ENCODE results near the gene SEMA3A. TPM values are rescaled to one million over a fixed set of nuclear protein-coding genes. Genes with fewer than 3 reads are reported as not detected.

Gene SEMA3A
- total RNA-seq, 1 donor from 2014 or later = 6.2 TPM

GRCh38 chr7:84043661-84044191 is 150.9 kb downstream of the SEMA3A start:
- no peak for DNase-seq (ENCODE audit: low read depth)
- Histone ChIP-seq H3K36me3 (ENCODE audit: control insufficient read depth, insufficient read depth, low read length) (no peaks in the 10 kb centered on the region), H3K4me3 (ENCODE audit: low read depth, low read length) (no peak overlapping the region), H3K27me3 (ENCODE audit: control insufficient read depth, insufficient read depth, low read length) (no peaks in the 10 kb centered on the region)
- TF ChIP-seq CTCF (IDR thresholded peaks at IDR 0.05; ENCODE audit: insufficient read depth, low read length, poor library complexity, severe bottlenecking) = no peak

- H3K4me3 ChIP-seq (ENCODE audit: low read depth, low read length) = no peak overlapping the region
- no peaks in the 10 kb centered on the region for H3K36me3 ChIP-seq (ENCODE audit: control insufficient read depth, insufficient read depth, low read length)
- DNase-seq (ENCODE audit: low read depth) = peak; percentile 64
- no peak for TF ChIP-seq CTCF (IDR thresholded peaks at IDR 0.05; ENCODE audit: insufficient read depth, low read length, poor library complexity, severe bottlenecking)
- no peaks in the 10 kb centered on the region for H3K27me3 ChIP-seq (ENCODE audit: control insufficient read depth, insufficient read depth, low read length)
Observed at GRCh38 chr7:84042110-84042539, 152.5 kb downstream of the SEMA3A start.

- TF ChIP-seq CTCF (IDR thresholded peaks at IDR 0.05; ENCODE audit: insufficient read depth, low read length, poor library complexity, severe bottlenecking) = no peak
- Histone ChIP-seq H3K36me3 (ENCODE audit: control insufficient read depth, insufficient read depth, low read length) (no peaks in the 10 kb centered on the region), H3K27me3 (ENCODE audit: control insufficient read depth, insufficient read depth, low read length) (no peaks in the 10 kb centered on the region), H3K4me3 (ENCODE audit: low read depth, low read length) (no peak overlapping the region)
- DNase-seq (ENCODE audit: low read depth) = no peak
Observed at GRCh38 chr7:84041649-84042048, 152.9 kb downstream of the SEMA3A start.

GRCh38 chr7:84040355-84040754 is 154.2 kb downstream of the SEMA3A start:
- Histone ChIP-seq H3K4me3 (ENCODE audit: low read depth, low read length) (no peak overlapping the region), H3K27me3 (ENCODE audit: control insufficient read depth, insufficient read depth, low read length) (no peaks in the 10 kb centered on the region), H3K36me3 (ENCODE audit: control insufficient read depth, insufficient read depth, low read length) (no peaks in the 10 kb centered on the region)
- no peak for DNase-seq (ENCODE audit: low read depth)
- no peak for TF ChIP-seq CTCF (IDR thresholded peaks at IDR 0.05; ENCODE audit: insufficient read depth, low read length, poor library complexity, severe bottlenecking)

GRCh38 chr7:84039432-84039831 is 155.2 kb downstream of the SEMA3A start:
- Histone ChIP-seq H3K36me3 (ENCODE audit: control insufficient read depth, insufficient read depth, low read length) (no peaks in the 10 kb centered on the region), H3K27me3 (ENCODE audit: control insufficient read depth, insufficient read depth, low read length) (no peaks in the 10 kb centered on the region), H3K4me3 (ENCODE audit: low read depth, low read length) (no peak overlapping the region)
- TF ChIP-seq CTCF (IDR thresholded peaks at IDR 0.05; ENCODE audit: insufficient read depth, low read length, poor library complexity, severe bottlenecking) = no peak
- no peak for DNase-seq (ENCODE audit: low read depth)

GRCh38 chr7:84027678-84028077 is 166.9 kb downstream of the SEMA3A start:
- no peak for DNase-seq (ENCODE audit: low read depth)
- TF ChIP-seq CTCF (IDR thresholded peaks at IDR 0.05; ENCODE audit: insufficient read depth, low read length, poor library complexity, severe bottlenecking) = no peak
- no peak overlapping the region for H3K4me3 ChIP-seq (ENCODE audit: low read depth, low read length)
- no peaks in the 10 kb centered on the region for H3K36me3 ChIP-seq (ENCODE audit: control insufficient read depth, insufficient read depth, low read length)
- H3K27me3 ChIP-seq (ENCODE audit: control insufficient read depth, insufficient read depth, low read length) = no peaks in the 10 kb centered on the region
